GM12872 (cell line): ENCODE measurements around the gene PSMD6.

Experiments
- CTCF ChIP-seq: IDR thresholded peaks from 3 replicates; pipeline ENCODE4 v1.5.1; 2011; ENCODE audit warnings: low read depth, mild to moderate bottlenecking, low read length, moderate library complexity; ENCODE audit not compliant: insufficient read depth

Gene PSMD6

DNA sequence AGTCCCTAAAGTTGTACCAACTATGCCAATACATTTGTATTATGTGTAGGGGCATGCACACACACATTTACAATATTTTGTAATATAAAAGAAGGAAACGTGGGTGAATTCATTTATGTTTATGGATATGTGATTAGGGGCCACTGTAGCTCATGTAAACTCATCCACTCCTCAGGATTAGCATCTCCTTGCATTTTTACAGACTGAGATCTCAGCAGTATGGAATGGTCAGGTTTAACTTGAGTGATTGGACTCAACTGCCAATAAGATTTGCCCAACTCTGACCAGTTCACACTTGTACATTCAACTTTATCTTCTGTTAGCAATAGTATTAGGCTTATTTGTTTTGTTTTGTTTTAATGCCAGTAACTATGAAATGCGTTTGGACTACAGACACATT is 36.5 kb downstream of the PSMD6 start:
- no peak for TF ChIP-seq CTCF

DNA sequence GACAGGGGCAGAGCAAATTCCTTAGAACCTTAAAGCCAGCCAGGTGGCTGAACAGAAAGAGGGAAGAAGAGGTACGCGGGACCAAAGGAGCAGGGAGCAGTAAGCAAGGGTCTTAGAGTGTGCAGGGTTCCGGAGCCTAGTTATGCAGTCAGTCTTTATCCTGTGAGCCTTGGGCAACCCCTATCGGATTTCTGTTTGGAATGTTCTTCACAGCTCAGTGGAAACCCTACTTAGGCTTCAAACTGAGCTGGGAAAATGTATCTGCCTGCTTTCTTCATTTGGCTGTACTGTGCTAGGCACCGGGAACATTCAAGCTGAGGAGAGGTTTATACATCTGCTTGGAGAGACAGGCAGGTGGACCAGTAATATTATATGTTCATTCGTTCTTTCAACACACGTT is 37.1 kb downstream of the PSMD6 start:
- TF ChIP-seq CTCF, result no peak

DNA sequence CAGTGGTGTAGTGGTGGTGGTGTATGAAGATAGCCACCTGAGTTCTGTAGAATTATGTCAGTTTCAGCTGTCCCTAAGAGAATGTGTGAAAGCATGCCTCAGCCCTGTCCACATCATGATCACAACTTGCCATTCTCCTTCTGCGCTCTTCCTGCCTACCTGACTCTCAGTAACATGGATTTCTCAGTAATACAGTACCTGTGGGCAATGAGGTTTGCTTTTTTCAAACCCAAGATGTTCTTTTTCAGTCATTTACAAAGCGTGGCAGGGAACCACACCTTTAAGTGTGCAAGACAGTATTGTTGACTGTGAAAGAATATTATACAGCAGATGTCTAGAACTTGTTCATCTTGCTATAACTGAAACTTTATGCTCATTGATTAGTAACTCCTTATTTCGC is 38.9 kb downstream of the PSMD6 start:
- TF ChIP-seq CTCF, result no peak

- TF ChIP-seq CTCF, result no peak
Observed at GRCh38 chr3:63981980-63982379, 41.3 kb downstream of the PSMD6 start.

GRCh38 chr3:63980830-63981498 is 42.3 kb downstream of the PSMD6 start:
- no peak for TF ChIP-seq CTCF

GRCh38 chr3:63980019-63980418 is 43.3 kb downstream of the PSMD6 start:
- TF ChIP-seq CTCF, result no peak

- no peak for TF ChIP-seq CTCF
Observed at GRCh38 chr3:63979093-63979885, 44.0 kb downstream of the PSMD6 start.
